CD1c-positive myeloid dendritic cell (primary cell): ENCODE measurements around the gene ADM5.
"Not testable (repeated sequence)": the region's sequence is repeated elsewhere in the genome, so short reads cannot be mapped to it uniquely, and the experiment has no call there.

Experiments
- DNase-seq: peaks from one replicate; pipeline ENCODE4 v3.0.0-alpha.2; 2016; ENCODE audit errors: extremely low spot score

Gene ADM5

GRCh38 chr19:49701271-49701786, 11.9 kb downstream of the ADM5 start:
- DNase-seq, result no peak

GRCh38 chr19:49704888-49705642, 15.7 kb downstream of the ADM5 start:
- no peak for DNase-seq

- DNase-seq, result no peak
Measured at GRCh38 chr19:49705919-49706318, 16.5 kb downstream of the ADM5 start.

- DNase-seq, result no peak
Measured at GRCh38 chr19:49710372-49710951, 21.1 kb downstream of the ADM5 start.

GRCh38 chr19:49712397-49712859, 23.0 kb downstream of the ADM5 start:
- DNase-seq, result no peak

- DNase-seq, result no peak
Measured at GRCh38 chr19:49713236-49713845, 23.9 kb downstream of the ADM5 start.

- peak; percentile 46 for DNase-seq
Measured at GRCh38 chr19:49716154-49716553, 26.8 kb downstream of the ADM5 start.

GRCh38 chr19:49718511-49718910, 29.1 kb downstream of the ADM5 start:
- no peak for DNase-seq

GRCh38 chr19:49718991-49719390, 29.6 kb downstream of the ADM5 start:
- DNase-seq, result no peak

GRCh38 chr19:49719420-49719819, 30.0 kb downstream of the ADM5 start:
- DNase-seq, result not testable (repeated sequence)

- DNase-seq, result no peak
Measured at GRCh38 chr19:49727217-49728030, 38.0 kb downstream of the ADM5 start.

GRCh38 chr19:49730166-49730565, 40.8 kb downstream of the ADM5 start:
- no peak for DNase-seq

- no peak for DNase-seq
Measured at GRCh38 chr19:49738268-49738667, 48.9 kb downstream of the ADM5 start.

- DNase-seq, result no peak
Measured at GRCh38 chr19:49739098-49739497, 49.7 kb downstream of the ADM5 start.

- DNase-seq, result no peak
Measured at GRCh38 chr19:49739933-49740332, 50.5 kb downstream of the ADM5 start.
